ENCODE data around the gene TMEM161A.
A peak's percentile ranks its signal among the peaks of the same experiment; 100 is the strongest.
"Not testable (repeated sequence)": the region's sequence is repeated elsewhere in the genome, so short reads cannot be mapped to it uniquely, and the experiment has no call there.

TMEM161A gene

DNA sequence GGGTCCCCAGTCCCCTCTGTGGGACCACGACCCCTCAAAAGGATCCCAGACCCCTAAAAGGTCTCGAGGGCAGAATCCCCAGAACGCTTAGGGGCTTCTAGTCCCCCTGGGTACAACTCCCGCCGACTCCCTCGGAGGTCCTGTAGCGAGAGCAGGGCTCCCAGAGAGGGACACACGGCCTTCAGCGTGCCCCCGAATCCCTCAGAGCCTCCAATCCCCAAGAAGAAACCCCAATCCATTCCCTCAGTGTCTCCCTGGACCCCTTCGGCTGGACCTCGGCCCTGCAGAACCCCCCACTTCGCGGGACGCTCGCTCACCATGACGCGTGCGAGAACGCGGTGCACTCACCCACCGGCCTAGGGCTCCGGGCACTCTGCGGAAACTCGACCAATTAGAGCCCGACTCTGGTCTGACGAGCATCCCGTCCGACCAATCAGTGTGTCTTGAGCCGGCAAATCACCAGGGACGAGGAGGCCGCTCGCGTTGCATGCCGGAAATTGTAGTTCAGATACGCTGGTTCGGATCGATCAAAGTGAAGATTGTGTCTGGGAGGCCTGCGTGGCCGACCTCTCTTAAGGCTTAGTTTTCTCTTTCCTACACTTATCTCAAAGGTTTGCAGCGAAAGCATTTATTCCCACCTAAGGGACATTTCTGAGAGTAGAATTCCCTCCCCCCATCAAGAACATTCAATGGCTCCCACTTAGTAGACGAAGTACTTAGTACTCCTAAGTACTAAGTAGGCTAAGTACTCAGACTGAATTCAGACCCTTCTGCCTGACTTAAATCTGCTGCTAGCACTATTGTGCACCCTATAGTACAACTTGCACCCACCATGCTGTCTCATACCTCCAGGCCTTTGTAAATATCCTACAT, at the start of gene TMEM161A:
Gene TMEM161A (minus strand): TSS at position 370 of the 873 bp plus-strand sequence. CDS start 50 bp downstream, at position 320.
- Histone ChIP-seq H3K4me3 (ENCODE audit: low read depth in 1 of 2, low read length in 2 of 2) (peak within 1 kb of the TSS; percentile 84 to 89), H3K27ac (ENCODE audit: low read length) (peak within 1 kb of the TSS; percentile 87), H3K36me3 (ENCODE audit: control insufficient read depth in 1 of 2, insufficient read depth in 2 of 2, low read length in 2 of 2) (no peaks in the 10 kb centered on the region), H3K27me3 (ENCODE audit: low read depth, low read length) (no peaks in the 10 kb centered on the region), H3K9me3 (ENCODE audit: control insufficient read depth in 1 of 2, low read length in 2 of 2) (no peaks in the 10 kb centered on the region), H3K4me1 (ENCODE audit: control insufficient read depth in 1 of 2, insufficient read depth in 2 of 2, low read length in 2 of 2) (peaks cover 0 to 10% of the 10 kb centered on the region in 2 donors)

DNA sequence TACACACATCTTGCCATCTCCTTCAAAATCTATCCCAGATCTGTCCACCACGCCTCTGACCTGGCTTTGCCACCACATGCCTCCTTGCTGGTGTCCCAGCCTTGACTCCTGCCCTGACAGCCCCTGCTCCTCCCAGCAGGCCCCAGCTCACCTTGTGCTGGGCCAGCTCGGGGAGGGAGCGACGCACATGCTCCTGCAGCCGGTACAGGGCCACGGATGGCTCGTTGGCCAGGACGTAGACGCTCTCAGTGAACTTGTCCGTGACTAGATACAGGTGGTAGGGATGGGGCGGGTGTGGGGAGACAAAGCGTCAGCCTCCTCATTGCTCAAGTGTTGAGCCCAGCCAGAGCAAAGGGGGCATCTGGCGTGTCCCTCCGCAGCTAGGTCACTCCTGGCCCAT, 48.5 kb upstream of the TMEM161A start:
- peaks cover 9 to 25% of the 10 kb centered on the region in 2 donors for H3K4me1 ChIP-seq (ENCODE audit: control insufficient read depth in 1 of 2, insufficient read depth in 2 of 2, low read length in 2 of 2)
- H3K27ac ChIP-seq (ENCODE audit: low read length), result no peak overlapping the region
- no peak overlapping the region for H3K4me3 ChIP-seq (ENCODE audit: low read depth in 1 of 2, low read length in 2 of 2)
- H3K27me3 ChIP-seq (ENCODE audit: low read depth, low read length), result no peaks in the 10 kb centered on the region
- H3K36me3 ChIP-seq (ENCODE audit: control insufficient read depth in 1 of 2, insufficient read depth in 2 of 2, low read length in 2 of 2), result peaks cover 13 to 26% of the 10 kb centered on the region in 2 donors
- no peaks in the 10 kb centered on the region for H3K9me3 ChIP-seq (ENCODE audit: control insufficient read depth in 1 of 2, low read length in 2 of 2)

DNA sequence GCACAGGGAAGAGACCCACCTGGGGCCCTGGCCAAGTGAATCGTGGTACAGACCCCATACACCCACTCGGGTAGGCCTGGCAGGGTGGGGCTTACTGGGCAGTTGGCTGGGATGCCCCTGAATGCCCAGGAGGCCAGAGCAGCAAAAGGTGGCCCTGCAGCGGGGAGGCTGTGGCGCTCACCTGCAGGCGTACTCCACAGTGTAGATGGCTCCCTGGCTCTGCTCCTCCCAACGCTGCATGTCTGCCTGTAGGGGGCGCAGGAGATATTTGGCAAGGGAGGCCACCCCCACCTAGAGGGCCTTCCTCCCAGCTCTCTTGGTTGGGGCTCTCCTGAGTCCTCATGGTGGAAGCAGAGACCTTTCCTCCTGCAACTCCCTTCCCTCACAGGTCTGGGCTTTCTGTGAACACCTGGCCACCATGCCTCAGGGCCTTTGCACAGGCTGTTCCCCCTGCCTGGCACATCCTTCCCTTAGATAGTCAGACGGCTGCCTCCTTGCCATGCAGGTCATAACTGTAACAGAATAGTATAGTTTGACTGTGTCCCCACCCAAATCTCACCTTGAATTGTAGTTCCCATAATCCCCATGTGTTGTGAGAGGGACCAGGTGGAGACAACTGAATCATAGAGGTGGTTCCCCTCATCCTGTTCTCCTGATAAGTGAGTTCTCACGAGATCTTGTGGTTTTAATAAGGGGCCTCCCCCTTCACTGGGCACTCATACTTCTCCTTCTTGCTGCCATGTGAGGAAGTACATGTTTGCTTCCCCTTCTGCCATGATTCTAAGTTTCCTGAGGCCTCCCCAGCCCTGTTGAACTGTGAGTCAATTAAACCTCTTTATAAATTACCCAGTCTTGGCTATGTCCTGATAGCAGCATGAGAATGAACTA, 47.8 kb upstream of the TMEM161A start:
- Histone ChIP-seq H3K9me3 (ENCODE audit: control insufficient read depth in 1 of 2, low read length in 2 of 2) (no peaks in the 10 kb centered on the region), H3K36me3 (ENCODE audit: control insufficient read depth in 1 of 2, insufficient read depth in 2 of 2, low read length in 2 of 2) (peaks cover 13 to 33% of the 10 kb centered on the region in 2 donors), H3K4me3 (ENCODE audit: low read depth in 1 of 2, low read length in 2 of 2) (no peak overlapping the region), H3K4me1 (ENCODE audit: control insufficient read depth in 1 of 2, insufficient read depth in 2 of 2, low read length in 2 of 2) (peaks cover 9 to 22% of the 10 kb centered on the region in 2 donors), H3K27me3 (ENCODE audit: low read depth, low read length) (no peaks in the 10 kb centered on the region), H3K27ac (ENCODE audit: low read length) (no peak overlapping the region)

GRCh38 chr19:19181488-19181998, 43.3 kb upstream of the TMEM161A start:
- peaks cover 0 to 3% of the 10 kb centered on the region in 2 donors for H3K9me3 ChIP-seq (ENCODE audit: control insufficient read depth in 1 of 2, low read length in 2 of 2)
- no peaks in the 10 kb centered on the region for H3K4me1 ChIP-seq (ENCODE audit: control insufficient read depth in 1 of 2, insufficient read depth in 2 of 2, low read length in 2 of 2)
- no peak overlapping the region for H3K27ac ChIP-seq (ENCODE audit: low read length)
- H3K27me3 ChIP-seq (ENCODE audit: low read depth, low read length), result no peaks in the 10 kb centered on the region
- H3K36me3 ChIP-seq (ENCODE audit: control insufficient read depth in 1 of 2, insufficient read depth in 2 of 2, low read length in 2 of 2), result peaks cover 23 to 68% of the 10 kb centered on the region in 2 donors
- H3K4me3 ChIP-seq (ENCODE audit: low read depth in 1 of 2, low read length in 2 of 2), result no peak overlapping the region

- no peak overlapping the region for H3K4me3 ChIP-seq (ENCODE audit: low read depth in 1 of 2, low read length in 2 of 2)
- H3K9me3 ChIP-seq (ENCODE audit: control insufficient read depth in 1 of 2, low read length in 2 of 2), result peaks cover 0 to 3% of the 10 kb centered on the region in 2 donors
- no peak overlapping the region for H3K27ac ChIP-seq (ENCODE audit: low read length)
- peaks cover 23 to 60% of the 10 kb centered on the region in 2 donors for H3K36me3 ChIP-seq (ENCODE audit: control insufficient read depth in 1 of 2, insufficient read depth in 2 of 2, low read length in 2 of 2)
- peaks cover 0 to 2% of the 10 kb centered on the region in 2 donors for H3K4me1 ChIP-seq (ENCODE audit: control insufficient read depth in 1 of 2, insufficient read depth in 2 of 2, low read length in 2 of 2)
- no peaks in the 10 kb centered on the region for H3K27me3 ChIP-seq (ENCODE audit: low read depth, low read length)
Observed at GRCh38 chr19:19179548-19180441, 41.5 kb upstream of the TMEM161A start.

DNA sequence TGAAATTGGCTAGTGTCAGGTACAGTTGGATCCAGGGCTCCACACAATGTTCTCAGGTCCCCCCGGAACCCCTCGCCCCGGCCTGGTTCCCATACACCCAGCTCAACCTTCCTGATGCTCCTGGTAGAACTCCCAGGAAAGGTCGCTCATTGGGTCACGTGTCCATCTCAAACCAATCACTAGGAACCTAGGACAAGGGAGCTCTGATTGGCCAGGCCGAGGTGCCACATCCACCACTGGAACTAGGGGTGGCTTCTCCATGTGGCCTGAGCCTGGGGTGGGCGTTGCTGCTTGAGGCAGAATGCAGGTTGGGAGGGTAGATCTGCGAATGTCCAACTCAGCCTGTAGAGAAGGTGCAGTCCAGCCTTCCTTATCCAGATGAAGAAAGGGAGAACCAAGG, 38.7 kb upstream of the TMEM161A start:
- peaks cover 0 to 3% of the 10 kb centered on the region in 2 donors for H3K9me3 ChIP-seq (ENCODE audit: control insufficient read depth in 1 of 2, low read length in 2 of 2)
- H3K27ac ChIP-seq (ENCODE audit: low read length), result no peak overlapping the region
- peaks cover 0 to 4% of the 10 kb centered on the region in 2 donors for H3K4me1 ChIP-seq (ENCODE audit: control insufficient read depth in 1 of 2, insufficient read depth in 2 of 2, low read length in 2 of 2)
- H3K4me3 ChIP-seq (ENCODE audit: low read depth in 1 of 2, low read length in 2 of 2), result no peak overlapping the region
- H3K36me3 ChIP-seq (ENCODE audit: control insufficient read depth in 1 of 2, insufficient read depth in 2 of 2, low read length in 2 of 2), result peaks cover 19 to 49% of the 10 kb centered on the region in 2 donors
- no peaks in the 10 kb centered on the region for H3K27me3 ChIP-seq (ENCODE audit: low read depth, low read length)

GRCh38 chr19:19173243-19173642, 35.0 kb upstream of the TMEM161A start:
- H3K4me1 ChIP-seq (ENCODE audit: control insufficient read depth in 1 of 2, insufficient read depth in 2 of 2, low read length in 2 of 2), result peaks cover 0 to 15% of the 10 kb centered on the region in 2 donors
- peaks cover 10 to 13% of the 10 kb centered on the region in 2 donors for H3K36me3 ChIP-seq (ENCODE audit: control insufficient read depth in 1 of 2, insufficient read depth in 2 of 2, low read length in 2 of 2)
- not testable (repeated sequence) for H3K9me3 ChIP-seq (ENCODE audit: control insufficient read depth in 1 of 2, low read length in 2 of 2); H3K27ac ChIP-seq (ENCODE audit: low read length); H3K4me3 ChIP-seq (ENCODE audit: low read depth in 1 of 2, low read length in 2 of 2); H3K27me3 ChIP-seq (ENCODE audit: low read depth, low read length)

DNA sequence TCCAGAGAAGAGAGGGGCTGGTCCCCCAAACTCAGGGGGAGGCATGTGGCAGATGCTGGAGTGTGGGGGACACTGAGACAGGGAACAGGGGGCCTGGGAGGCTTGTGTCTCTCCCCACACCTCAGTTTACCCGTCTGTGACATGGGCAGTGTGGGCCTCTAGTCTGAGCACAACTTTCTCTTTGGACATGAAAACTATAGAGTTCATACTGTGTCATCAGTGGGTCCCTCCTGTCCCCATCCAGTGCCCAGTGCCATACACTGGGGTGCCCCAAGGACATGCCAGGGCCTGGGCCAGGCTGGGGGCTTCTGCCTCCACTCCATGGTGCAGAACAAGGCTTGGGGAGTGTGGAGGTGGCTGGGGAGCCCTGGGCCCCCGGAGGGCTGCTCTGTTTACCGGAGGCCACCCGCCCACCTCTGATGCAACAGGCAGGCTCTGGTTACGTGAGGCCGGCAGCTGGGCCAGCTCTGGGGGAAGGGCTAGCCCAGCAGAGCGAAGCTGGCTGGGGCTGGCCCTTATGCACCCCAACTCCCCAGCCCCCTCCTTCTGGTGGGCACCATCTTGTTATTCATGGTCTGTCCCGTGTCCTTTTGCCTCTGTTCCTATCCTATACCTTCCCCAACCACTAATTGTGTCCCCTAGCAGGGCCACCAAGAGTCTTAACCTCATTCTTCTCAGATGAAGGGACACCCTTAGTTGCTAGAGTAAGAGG, 33.7 kb upstream of the TMEM161A start:
- Histone ChIP-seq H3K27me3 (ENCODE audit: low read depth, low read length) (no peaks in the 10 kb centered on the region), H3K4me1 (ENCODE audit: control insufficient read depth in 1 of 2, insufficient read depth in 2 of 2, low read length in 2 of 2) (peaks cover 0 to 15% of the 10 kb centered on the region in 2 donors), H3K27ac (ENCODE audit: low read length) (no peak overlapping the region), H3K9me3 (ENCODE audit: control insufficient read depth in 1 of 2, low read length in 2 of 2) (no peaks in the 10 kb centered on the region), H3K36me3 (ENCODE audit: control insufficient read depth in 1 of 2, insufficient read depth in 2 of 2, low read length in 2 of 2) (peaks cover 6 to 9% of the 10 kb centered on the region in 2 donors), H3K4me3 (ENCODE audit: low read depth in 1 of 2, low read length in 2 of 2) (no peak overlapping the region)

DNA sequence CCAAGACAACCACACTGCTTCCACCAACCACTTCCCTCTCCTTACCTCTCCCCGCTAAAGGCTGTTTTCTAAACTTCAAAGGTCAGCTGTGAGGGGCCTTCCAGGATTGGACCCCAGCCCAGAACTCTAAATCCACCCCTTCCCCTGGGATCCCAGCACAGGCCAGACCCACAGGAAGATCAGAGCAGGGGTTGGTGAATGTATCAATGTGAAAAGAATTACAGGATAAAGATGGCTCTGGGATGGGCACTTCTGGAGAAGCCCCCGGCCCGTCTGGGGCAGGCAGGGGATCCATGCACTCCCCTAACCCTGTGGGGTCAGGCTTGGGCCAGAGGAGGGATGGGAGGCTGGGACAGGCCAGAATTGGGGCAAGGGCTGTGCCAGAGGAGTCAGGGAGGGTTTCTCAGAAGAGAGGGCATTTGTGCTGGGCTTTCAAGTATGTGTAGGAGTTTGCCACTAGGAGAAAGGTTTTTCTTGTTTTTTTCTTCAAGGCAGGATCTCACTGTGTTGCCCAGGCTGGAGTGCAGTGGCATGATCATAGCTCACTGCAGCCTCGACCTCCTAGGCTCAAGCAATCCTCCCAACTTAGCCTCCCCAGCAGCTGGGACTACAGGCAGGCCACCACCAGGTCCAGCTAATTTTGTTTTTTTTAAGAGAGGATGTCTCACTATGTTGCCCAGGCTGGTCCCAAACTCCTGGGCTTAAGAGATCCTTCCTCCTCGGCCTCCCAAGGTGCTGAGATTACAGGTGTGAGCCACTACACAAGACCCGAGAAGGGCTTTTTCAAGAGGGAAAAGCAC, 32.8 kb upstream of the TMEM161A start:
- H3K9me3 ChIP-seq (ENCODE audit: control insufficient read depth in 1 of 2, low read length in 2 of 2), result no peaks in the 10 kb centered on the region
- H3K27ac ChIP-seq (ENCODE audit: low read length), result no peak overlapping the region
- peaks cover 0 to 15% of the 10 kb centered on the region in 2 donors for H3K4me1 ChIP-seq (ENCODE audit: control insufficient read depth in 1 of 2, insufficient read depth in 2 of 2, low read length in 2 of 2)
- no peaks in the 10 kb centered on the region for H3K27me3 ChIP-seq (ENCODE audit: low read depth, low read length)
- H3K4me3 ChIP-seq (ENCODE audit: low read depth in 1 of 2, low read length in 2 of 2), result no peak overlapping the region
- H3K36me3 ChIP-seq (ENCODE audit: control insufficient read depth in 1 of 2, insufficient read depth in 2 of 2, low read length in 2 of 2), result no peaks in the 10 kb centered on the region
